Renal pelvis (tissue), 4 donors: ENCODE measurements around the gene MYOM3. TPM values are rescaled to one million over a fixed set of nuclear protein-coding genes. Genes with fewer than 3 reads are reported as not detected.

Experiments
- DNase-seq: peaks from one replicate; pipeline ENCODE4 v3.0.0-alpha.2; 2013
- polyA plus RNA-seq, 3 donors: library from polyadenylated mRNA; unstranded; fragments of 120-200 nt; gene quantifications; one replicate each; pipeline ENCODE4 v1.2.1, GENCODE V29; 2013; ENCODE audit not compliant: insufficient read length in 3 of 3

The MYOM3 gene
- polyA plus RNA-seq, 3 donors: 17.6 to 37.9 (median 18.0) TPM

DNA sequence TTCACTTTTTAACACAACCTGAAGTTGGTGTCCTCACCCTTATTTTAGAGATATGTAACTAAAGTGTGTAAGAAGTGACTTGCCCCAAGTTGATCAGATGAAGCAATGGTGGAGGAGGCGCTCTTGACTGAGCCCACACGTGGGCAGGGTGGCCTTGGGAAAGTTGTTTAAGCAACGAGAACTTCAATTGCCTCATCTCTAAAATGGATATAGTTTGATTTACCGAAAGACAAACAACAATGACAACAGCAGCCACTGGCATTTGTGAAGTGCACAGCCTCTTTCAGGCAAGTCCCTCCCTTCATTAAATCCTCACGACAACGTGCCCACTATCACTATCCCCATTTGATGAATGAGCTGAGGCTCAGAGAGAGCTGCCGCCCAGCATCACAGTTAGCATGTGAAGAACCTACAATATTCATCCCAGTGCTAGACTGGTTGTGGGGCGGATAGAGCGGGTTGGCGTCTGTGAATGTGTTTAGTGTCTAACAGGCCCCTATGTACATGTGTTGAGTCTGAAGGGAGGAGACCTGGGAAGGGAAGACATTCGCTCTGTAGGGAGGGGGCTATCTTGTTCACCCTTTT lies 28.0 kb upstream of the MYOM3 start:
- DNase-seq: no peak

DNA sequence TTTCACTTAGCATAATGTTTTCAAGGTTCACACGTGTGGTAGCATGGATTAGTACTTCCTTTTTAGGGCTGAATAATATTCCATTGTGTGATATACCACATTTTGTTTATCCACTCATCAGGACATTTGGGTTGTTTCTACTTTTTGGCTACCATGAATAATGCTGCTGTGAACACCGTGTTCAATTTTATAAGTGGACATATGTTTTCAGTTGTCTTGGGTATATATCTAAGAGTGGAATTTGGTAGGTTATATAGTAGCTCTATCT lies 27.2 kb upstream of the MYOM3 start:
- DNase-seq: no peak

DNA sequence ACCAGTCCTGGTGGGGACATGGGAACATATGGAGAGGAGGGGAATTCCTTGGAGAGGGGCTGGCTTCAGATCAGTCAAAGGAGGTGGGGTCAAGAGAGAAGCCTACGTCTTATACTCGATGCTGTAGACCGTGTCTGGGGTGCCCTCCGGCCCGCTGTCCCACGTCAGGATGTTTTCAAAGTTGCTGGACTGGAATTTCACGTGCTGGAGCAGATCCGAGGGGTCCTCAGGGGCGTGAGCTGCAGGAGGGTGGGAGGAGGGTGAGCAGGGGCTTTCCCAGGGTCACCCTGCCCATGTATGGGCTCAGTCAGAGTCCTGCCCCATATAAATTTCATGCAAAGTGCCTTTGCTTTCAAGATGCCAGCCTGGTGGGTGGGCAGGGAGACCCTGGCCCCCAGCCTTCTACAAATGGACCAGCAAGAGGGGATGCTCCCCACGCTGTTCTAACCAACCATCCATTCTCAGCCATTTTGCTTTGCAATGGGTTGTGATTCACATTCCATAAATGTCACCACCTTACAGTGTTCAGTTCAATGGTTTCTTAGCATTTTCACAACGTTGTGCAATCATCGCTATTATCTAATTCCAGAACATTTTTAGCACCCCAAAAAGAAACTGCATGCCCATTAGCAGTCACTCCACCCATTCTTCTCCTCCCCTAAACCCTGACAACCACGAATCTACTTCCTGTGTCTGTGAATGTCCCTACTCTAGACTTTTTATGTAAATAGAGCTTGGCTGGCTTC lies 26.7 kb upstream of the MYOM3 start:
- no peak for DNase-seq

DNA sequence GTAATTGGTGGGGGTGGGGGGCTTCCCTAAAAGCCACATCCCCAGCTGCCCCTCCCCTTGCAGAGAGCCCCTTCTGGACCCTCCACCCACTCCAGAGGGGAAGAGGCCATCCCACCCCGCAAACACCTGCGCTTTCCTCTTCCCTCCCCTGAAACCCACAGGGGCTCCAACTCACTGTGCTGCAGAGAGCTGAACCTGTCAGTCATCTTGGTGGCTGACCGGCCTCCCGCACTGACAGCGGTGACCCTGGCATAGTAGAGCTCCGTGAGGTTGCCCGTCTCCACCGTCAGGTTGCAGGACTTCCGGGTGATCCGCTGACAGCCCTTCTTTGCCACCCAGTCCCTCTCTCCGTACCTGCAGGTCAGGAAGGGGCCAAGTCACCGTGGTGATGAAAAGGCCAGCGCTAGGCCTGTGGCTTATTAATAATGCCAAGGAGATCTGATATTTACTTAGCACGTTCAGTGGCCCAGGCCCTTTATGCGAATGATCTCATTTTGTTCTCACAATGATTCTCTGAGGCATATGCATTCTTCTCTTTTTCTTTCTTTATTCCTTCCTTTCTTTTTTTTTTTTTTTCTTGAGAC lies 25.1 kb upstream of the MYOM3 start:
- no peak for DNase-seq

DNA sequence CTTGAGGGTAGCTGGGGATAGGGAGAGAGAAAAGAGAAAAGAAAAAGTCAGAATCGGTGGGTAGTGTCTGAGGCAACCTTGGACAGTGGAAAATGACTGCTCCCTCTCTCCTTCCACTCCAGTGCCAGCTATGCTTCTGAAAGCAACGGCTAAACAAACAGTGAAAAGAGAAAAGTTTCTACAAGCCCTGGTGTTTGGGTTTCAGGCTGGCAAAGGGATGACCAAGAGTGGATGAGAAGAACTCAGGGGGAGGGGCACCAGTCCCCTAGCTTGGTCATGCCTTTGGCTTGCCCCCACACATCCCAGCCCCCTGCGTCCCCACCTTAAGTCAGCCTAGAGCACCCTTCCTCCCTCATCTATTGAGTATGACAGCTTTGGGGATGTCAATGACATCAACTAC lies 22.4 kb upstream of the MYOM3 start:
- no peak for DNase-seq

DNA sequence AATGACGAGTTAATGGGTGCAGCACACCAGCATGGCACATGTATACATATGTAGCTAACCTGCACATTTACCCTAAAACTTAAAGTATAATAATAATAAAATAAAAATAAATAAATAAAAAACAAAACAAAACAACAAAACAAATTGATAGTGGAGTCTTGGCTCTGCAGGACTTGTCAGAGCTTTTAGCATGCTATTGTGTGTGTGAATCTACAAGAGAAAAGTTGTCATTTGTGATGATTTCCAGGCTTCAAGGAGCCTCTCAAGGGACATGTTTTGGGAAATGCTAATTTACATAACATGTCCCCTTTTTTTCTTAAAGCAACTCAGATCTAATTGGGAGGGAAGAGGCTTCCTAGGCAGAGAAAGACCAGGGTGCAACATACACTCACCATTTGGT lies 21.9 kb upstream of the MYOM3 start:
- DNase-seq: no peak

DNA sequence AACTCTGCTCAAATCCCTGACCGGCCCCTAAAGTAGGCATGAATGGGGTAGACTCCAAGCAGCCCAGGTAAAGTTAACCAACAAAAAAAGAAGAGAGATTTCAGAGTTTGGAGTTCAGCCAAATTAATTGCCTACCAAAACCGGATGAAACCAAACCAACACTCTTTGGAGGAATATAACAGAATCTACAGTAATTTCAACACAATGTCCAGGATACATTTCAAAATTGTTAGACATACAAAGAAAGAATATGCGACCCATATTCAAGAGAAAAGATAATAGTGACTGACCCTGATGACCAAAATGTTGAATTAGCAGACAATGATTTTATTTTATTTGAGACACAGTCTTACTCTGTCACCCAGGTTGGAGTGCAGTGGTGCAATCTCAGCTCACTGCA lies 18.4 kb upstream of the MYOM3 start:
- no peak for DNase-seq

DNA sequence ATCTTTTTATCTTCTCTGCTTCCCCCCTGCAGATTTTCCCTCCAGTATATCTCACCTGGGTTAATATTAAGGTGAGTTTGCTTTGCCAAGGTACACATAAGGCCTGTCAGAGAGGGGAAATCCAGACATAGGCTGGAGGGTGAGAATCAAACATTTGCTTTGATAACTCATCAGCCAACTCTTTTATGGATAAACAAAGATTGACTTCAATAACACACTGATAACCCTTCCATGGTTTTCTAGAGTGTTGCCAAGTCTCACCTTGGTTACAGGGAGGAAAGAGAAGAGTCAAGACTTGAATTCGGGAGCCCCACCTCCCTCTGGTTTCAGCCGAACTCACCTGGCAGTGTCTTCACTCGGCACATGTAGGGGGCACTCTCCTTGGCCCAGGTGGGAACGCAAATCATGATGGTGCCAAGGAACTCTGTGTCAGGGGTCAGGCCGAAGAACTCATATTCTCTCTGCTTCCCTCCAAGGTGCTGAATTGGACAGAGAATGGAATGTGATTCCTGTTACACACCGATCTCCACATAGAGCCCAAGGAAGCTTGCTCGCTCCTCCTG lies 15.9 kb upstream of the MYOM3 start:
- DNase-seq: no peak

DNA sequence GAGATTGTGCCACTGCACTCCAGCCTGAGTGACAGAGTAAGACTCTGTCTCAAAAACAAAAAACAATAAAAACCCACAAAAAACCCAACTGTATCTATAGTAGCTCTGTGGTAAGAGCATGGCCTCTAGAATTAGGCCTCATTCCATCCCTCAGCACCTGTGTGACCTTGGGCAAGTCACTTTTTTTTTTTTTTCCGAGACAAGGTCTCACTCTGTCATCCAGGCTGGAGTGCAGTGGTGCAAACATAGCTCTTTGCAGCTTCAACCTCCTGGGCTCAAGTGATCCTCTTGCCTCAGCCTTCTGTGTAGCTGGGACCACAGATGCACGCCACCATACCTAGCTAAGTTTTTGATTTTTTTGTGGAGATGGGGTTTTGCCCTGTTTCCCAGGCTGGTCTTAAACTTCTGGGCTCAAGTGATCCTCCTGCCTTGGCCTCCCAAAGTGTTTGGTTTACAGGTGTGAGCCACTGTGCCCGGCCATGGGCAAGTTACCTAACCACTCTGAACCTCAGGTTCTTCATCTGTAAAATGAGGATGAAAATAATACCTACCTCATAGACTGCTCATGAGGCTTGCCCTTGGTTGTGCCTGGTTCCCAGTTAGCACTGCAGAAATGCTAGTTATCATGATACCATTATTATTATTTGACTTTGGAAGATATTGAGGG lies 15.3 kb upstream of the MYOM3 start:
- no peak for DNase-seq

DNA sequence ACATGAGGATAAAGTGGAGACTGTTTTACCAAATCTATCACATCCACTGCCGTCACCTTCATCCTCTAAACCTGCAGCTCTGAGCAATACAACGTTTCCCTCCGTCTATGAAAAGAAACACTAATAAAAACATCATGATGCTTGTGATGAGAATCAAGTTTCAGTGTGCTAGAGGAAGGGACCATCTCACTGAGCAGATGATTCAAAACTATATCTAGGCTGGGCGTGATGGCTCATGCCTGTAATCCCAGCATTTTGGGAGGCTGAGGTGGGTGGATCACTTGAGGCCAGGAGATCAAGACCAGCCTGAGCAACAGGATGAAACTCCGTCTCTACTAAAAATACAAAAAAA lies 14.7 kb upstream of the MYOM3 start:
- DNase-seq: no peak

DNA sequence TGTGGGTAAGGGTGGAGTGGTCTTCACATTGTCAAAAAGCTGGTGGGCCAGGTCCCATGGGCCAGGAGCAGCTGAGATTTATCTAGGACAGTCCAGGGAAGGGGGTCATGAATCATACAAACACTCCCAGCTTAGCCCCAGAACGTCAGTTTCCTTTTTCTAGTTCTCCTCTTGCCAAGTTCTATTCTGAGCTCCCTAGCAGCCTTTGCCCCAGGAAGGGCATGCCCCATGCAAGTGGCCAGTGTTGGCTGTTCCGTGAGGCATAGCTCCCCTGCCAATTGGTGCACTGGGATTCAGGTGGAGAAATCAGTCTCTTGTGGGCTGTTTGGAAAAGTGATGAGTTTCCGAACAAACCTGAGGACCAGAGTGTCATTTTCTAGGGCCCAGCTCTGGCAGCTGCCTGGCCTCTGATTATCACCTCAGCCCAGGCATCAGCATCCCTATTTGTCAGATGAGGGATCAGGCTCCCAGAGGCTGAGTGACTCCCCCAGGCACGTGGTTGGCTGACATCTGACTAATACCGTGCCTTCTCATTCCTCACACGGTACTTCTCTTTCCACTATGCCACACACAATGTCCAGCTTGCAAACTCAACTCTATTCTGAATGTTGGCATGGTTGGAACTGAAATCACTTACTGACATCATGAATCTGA lies 14.2 kb upstream of the MYOM3 start:
- DNase-seq: no peak

DNA sequence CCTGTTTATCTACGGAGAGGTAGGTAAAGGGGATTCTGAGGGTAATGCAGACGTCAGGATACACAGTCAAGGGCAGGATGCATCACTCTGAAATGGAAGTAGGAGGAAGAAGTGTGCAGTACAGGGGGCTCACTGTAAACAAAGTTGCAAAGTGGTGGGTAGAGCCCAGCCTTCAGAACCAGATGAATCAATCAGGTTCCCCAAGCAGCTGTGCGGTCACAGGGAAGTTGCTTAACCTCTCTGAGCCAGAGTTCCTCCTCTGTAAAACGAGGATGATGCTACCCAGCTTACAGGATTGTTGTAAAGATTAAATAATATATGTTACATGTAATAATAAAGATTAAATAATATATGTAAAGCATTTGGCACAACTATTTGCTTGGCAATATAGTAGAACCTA lies 13.5 kb upstream of the MYOM3 start:
- no peak for DNase-seq

DNA sequence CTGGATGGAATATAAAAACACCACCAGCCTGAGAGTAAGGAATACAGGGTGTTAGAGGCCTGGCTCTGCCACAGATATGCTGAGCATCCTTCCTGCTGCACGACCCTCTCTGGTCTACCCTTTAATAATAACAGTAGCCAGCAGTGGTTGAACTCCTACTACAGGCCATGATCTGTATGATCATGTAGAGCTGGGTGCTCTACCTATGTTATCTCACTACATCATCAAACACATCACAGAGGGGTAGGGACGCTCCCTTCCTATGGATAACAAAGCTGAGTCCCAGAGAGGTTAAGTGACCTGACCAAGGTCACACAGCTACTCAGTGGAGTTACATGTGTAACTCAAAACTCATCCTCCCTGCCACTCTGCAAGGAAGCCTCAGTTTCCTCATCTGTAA lies 13.0 kb upstream of the MYOM3 start:
- no peak for DNase-seq

DNA sequence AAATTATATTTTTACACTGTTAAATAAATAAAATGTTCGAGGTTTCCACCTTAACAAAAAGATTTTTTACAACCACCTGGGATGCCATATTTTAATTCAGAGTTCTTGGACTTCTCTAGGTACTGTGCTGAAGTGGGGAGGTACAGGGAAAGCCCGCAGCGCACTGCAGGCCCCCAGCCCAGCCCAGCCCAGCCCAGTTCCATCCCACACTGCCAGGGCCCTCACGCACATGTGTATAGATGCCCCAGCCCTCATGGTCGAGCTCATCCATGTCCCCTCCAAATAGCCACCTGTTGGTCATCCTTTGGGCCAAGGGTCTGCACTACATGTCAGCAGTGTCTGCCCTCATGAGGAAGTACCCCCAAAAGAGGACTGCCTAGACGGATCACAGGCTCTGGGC lies 11.7 kb upstream of the MYOM3 start:
- no peak for DNase-seq

DNA sequence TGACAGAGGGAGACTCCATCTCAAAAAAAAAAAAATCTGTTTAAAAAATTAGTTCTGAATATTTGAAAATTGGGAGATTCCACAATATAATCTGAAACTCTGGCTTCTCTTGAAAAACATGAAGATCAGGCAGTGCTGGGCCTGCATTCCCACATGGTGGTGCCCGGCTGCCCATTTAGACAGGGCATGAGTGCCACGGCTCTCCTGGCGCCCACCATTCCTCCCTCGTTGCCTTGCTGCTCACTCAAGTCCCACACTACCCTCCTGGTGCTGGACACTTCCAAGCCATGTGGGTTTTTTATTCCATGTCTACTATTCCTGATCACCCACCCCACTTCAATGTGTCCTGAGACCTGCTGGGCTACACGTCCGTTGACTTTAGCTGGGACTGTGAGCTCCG lies 10.8 kb upstream of the MYOM3 start:
- DNase-seq: no peak

DNA sequence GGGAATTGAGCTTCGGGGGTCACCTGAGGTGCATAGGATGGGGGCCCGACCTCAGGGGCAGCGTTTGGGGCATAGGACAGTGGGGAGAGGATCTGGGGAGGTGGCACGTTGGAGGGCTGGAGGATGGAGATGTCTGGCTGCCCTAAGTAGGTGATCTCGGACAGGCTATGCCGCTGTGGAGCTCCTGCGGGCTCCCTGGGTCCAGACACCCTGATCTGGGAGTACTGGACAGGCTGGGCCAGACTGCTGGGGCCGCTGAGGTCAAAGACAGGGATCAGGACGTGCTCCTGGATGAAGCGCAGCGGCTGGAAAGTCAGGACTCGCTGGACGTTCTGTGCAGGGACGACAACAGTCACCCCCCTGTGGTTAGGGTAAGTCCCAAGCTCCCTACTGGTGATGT lies 9.5 kb upstream of the MYOM3 start:
- no peak for DNase-seq

DNA sequence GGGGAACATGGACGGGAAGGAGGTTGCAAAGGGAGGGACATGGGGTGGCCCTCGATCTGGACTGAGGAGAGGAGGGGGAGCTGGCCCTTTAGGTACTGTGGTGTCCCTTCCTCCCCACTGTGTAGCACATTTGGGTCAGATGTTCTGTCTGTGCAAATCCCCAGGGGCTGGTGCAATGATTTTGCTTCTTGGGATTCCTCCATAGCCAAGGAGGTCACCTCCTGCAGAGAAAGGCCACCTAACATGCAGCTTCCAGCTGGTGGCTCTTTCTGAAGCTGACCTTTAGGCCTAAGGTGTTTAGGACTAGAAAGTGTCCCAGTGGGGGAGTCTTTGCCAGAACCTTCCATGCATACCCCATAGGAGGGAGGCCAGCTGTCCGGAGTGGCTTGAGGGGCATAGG lies 9.0 kb upstream of the MYOM3 start:
- no peak for DNase-seq

DNA sequence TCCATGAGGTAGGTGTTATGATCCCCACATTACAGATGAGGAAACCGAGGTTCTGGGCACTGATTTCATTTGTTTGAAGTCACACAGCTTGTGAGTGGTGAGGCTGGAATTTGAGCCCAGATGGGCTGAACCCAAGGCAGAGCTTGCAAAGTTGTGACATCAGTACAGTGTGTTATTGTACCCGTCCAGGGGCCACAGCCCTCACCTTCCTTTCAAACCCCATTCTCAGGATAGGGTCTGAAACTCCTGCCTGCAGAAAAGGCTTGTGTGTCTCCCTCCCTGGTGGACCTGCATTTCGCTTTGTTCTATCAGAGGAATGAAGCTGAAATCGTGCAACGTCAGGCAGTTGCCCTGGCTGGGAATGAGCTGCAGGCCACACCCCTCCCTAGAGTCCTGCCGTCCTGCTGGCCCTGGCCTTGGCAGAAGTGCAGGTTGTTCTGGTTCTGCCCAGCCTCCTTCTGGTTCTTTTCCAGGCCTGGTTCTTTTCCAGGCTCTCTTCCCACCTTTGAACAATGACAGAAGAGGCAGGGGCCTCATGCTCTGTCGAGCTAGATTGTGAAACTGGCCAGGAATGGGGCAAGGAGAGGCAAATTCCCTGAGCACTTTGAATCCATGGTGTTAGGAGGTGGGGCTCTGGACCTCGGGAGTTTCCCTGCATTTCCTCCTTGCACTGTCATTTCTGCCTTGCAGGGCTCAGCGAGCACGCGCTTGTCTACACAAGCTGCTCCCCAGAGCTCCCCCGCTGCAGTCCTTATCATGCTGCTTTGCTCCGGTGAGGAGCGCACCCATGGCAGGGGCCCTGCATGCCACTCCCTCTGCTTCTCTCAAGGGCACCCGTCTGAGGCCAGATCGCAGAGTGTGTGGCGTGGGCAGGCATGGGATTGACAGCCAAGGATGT lies 8.2 kb upstream of the MYOM3 start:
- DNase-seq: no peak

DNA sequence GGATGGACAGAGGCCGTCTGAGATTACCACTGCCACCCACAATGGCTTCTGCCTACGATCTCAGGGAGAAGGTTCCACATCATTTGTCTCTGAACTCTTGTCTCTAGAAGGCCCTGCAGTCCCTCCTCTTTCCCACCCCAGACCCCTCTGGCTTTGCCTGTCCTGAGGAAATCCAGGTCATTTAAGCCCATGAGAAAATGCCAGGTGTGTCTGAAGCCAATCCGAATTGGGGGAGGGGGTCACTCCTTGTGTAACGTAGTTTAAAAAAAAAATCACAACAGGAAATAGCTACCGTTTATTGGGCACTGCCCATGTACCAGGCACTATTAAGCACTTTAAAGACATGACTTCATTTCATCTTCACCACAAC lies 7.5 kb upstream of the MYOM3 start:
- DNase-seq: no peak

DNA sequence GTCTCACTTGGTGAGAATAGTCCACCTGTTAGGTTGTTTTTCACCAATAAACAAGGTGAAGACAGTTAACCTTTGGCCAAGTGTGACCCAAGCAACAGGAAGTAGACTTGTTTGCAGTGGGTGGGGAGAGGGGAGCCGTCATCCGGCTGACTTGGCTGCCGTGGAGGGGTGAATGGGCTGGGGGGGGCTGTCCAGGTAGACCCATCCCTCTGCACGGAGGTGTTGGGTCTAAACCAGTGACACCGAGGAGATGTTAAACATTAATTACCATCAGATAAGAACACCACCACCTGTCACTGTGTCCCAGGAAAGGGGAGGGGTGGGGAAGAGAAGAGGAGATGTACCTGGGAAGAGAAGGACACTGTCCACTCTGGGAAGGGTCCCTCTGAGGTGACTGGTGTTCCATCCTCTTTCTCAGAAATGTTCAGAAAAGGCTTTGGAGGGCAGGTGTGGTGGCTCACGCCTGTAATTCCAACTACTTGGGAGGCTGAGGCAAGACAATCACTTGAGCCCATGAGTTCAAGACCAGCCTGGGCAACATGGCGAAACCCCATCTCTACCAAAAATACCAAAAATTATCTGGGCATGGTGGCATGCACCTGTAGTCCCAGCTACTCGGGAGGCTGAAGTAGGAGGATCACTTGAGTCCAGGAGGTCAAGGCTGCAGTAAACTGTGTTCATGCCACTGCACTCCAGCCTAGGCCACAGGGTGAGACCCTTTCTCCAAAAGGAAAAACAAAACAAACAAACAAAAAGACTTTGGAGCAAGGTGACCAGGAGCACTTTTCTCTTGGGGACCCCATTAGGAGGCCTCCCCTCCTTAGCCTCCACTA lies 6.7 kb upstream of the MYOM3 start:
- DNase-seq: no peak
